ENCODE measurements around the gene CREB3L2. TPM values are rescaled to one million over a fixed set of nuclear protein-coding genes. Genes with fewer than 3 reads are reported as not detected.

CREB3L2 gene
- total RNA-seq, 4 donors from 2014 or later: 10.9 to 24.5 (median 14.1) TPM

GRCh38 chr7:137950967-137951366 lies 50.9 kb downstream of the CREB3L2 start:
- TF ChIP-seq POLR2AphosphoS5 (IDR thresholded peaks at IDR 0.05) (no peak), CTCF (IDR thresholded peaks at IDR 0.05) (no peak), EP300 (IDR thresholded peaks at IDR 0.05) (no peak), POLR2A (IDR thresholded peaks at IDR 0.05) (no peak)
- no peak overlapping the region for H3K4me3 ChIP-seq
- H3K4me1 ChIP-seq: peaks cover 18% of the 10 kb centered on the region
- no peak for DNase-seq (ENCODE audit: low spot score in 2 of 2)
- H3K27ac ChIP-seq: no peak overlapping the region
- H3K36me3 ChIP-seq: no peaks in the 10 kb centered on the region
- no peaks in the 10 kb centered on the region for H3K9me3 ChIP-seq
- 94% methylated on average over 7 of the region's 7 CpGs for WGBS
- no peaks in the 10 kb centered on the region for H3K27me3 ChIP-seq

DNA sequence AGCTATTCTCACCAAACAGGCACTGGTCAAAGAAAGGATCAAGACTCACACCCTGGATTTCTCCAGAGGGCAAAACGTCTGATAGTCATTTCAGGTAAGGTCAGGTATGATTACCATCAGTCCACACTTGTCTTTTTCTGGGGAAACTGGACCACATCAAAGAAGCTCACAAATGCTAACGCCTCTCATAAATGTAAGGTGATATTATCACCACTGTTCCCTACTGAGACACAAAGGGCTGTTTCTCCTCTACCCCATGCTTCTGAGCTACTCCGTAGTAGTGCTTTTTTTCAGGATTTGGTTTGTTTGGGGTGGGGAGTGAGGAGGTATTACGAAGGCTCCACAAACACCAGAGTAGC lies 51.6 kb downstream of the CREB3L2 start:
- Histone ChIP-seq H3K4me3 (no peak overlapping the region), H3K27me3 (no peaks in the 10 kb centered on the region), H3K36me3 (no peaks in the 10 kb centered on the region), H3K4me1 (peaks cover 18% of the 10 kb centered on the region), H3K9me3 (no peaks in the 10 kb centered on the region), H3K27ac (no peak overlapping the region)
- DNase-seq (ENCODE audit: low spot score in 2 of 2): no peak
- WGBS: 87% methylated on average over 4 of the region's 4 CpGs
- TF ChIP-seq POLR2A (IDR thresholded peaks at IDR 0.05) (no peak), CTCF (IDR thresholded peaks at IDR 0.05) (no peak), EP300 (IDR thresholded peaks at IDR 0.05) (no peak), POLR2AphosphoS5 (IDR thresholded peaks at IDR 0.05) (no peak)

GRCh38 chr7:137949416-137950262 lies 52.2 kb downstream of the CREB3L2 start:
- no peak overlapping the region for H3K27ac ChIP-seq
- H3K27me3 ChIP-seq: no peaks in the 10 kb centered on the region
- H3K36me3 ChIP-seq: no peaks in the 10 kb centered on the region
- 79% methylated on average over 6 of the region's 6 CpGs for WGBS
- H3K4me1 ChIP-seq: peaks cover 14% of the 10 kb centered on the region
- H3K4me3 ChIP-seq: no peak overlapping the region
- no peaks in the 10 kb centered on the region for H3K9me3 ChIP-seq
- TF ChIP-seq CTCF (IDR thresholded peaks at IDR 0.05): no peak
- no peak for TF ChIP-seq EP300 (IDR thresholded peaks at IDR 0.05)
- TF ChIP-seq POLR2A (IDR thresholded peaks at IDR 0.05): no peak
- no peak for TF ChIP-seq POLR2AphosphoS5 (IDR thresholded peaks at IDR 0.05)
- no peak for DNase-seq (ENCODE audit: low spot score in 2 of 2)

DNA sequence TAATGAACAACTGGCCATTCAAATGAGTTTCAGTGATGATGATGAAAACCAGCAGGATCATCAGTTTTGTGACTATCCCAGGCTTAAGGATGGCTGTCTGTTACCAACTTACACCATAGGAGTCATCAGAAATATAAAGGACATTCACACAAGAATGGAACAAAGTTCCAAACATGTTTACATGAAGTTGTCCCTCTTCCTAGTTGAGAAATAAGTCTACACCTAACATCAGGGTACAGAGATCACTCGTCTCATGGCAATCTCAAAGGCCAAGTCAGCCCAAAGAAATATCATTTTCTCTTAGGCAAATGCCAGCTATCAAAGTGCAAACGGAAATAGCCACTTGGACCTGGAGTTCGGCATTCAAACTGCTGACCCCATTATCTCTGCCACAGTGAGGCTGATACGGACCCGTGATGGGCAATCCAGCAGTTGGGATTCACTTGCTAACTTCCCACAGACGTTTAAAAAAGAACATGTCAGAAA lies 53.0 kb downstream of the CREB3L2 start:
- no peaks in the 10 kb centered on the region for H3K27me3 ChIP-seq
- peaks cover 12% of the 10 kb centered on the region for H3K4me1 ChIP-seq
- H3K4me3 ChIP-seq: no peak overlapping the region
- no peak overlapping the region for H3K27ac ChIP-seq
- no peaks in the 10 kb centered on the region for H3K36me3 ChIP-seq
- no peaks in the 10 kb centered on the region for H3K9me3 ChIP-seq
- 92% methylated on average over 6 of the region's 6 CpGs for WGBS
- TF ChIP-seq EP300 (IDR thresholded peaks at IDR 0.05): no peak
- TF ChIP-seq CTCF (IDR thresholded peaks at IDR 0.05): no peak
- no peak for TF ChIP-seq POLR2A (IDR thresholded peaks at IDR 0.05)
- TF ChIP-seq POLR2AphosphoS5 (IDR thresholded peaks at IDR 0.05): no peak
- no peak for DNase-seq (ENCODE audit: low spot score in 2 of 2)

- no peaks in the 10 kb centered on the region for H3K9me3 ChIP-seq
- peak overlapping the region; percentile 48 for H3K27ac ChIP-seq
- no peaks in the 10 kb centered on the region for H3K36me3 ChIP-seq
- 94% methylated on average over 5 of the region's 5 CpGs for WGBS
- TF ChIP-seq POLR2A (IDR thresholded peaks at IDR 0.05) (no peak), POLR2AphosphoS5 (IDR thresholded peaks at IDR 0.05) (no peak), CTCF (IDR thresholded peaks at IDR 0.05) (no peak), EP300 (IDR thresholded peaks at IDR 0.05) (no peak)
- H3K27me3 ChIP-seq: no peaks in the 10 kb centered on the region
- H3K4me1 ChIP-seq: peaks cover 10% of the 10 kb centered on the region
- DNase-seq (ENCODE audit: low spot score in 2 of 2): no peak
- H3K4me3 ChIP-seq: no peak overlapping the region
Observed at GRCh38 chr7:137948083-137948844, 53.6 kb downstream of the CREB3L2 start.

Data from suprapubic skin (tissue), 4 donors.